ENCODE measurements around the gene CCDC57. TPM values are rescaled to one million over a fixed set of nuclear protein-coding genes. Genes with fewer than 3 reads are reported as not detected.
"Not testable (repeated sequence)": the region's sequence is repeated elsewhere in the genome, so short reads cannot be mapped to it uniquely, and the experiment has no call there.

Gene CCDC57
- total RNA-seq, 3 donors from 2014 or later = 48.9 to 64.6 (median 60.5) TPM

DNA sequence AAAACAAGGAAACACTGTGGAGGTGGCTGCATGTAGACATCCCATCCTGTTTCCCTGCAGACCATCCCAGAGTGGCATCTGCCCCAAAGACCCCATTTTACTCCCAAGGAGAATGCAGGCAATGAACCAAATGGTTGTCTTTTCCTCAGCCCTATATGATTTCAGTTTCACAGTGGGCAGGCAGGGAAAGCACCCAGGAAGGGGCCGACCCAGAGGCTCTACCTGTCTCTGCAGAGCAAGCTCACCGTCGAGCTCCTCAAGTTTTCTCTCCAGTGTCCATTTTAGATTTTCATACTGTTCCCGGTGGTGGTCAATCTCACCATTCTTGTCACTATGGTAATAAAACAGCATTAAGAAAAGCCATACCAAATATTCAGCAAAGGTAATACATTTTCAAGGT is 14.6 kb downstream of the CCDC57 start:
- no peak for DNase-seq
- Mint-ChIP-seq H3K4me1 (ENCODE audit: low read depth) (peaks cover 39% of the 10 kb centered on the region), H3K27me3 (ENCODE audit: low read depth) (no peaks in the 10 kb centered on the region), H3K9me3 (no peaks in the 10 kb centered on the region), H3K36me3 (ENCODE audit: insufficient read depth) (peaks cover 29% of the 10 kb centered on the region), H3K4me3 (no peak overlapping the region)
- ATAC-seq = no peak

DNA sequence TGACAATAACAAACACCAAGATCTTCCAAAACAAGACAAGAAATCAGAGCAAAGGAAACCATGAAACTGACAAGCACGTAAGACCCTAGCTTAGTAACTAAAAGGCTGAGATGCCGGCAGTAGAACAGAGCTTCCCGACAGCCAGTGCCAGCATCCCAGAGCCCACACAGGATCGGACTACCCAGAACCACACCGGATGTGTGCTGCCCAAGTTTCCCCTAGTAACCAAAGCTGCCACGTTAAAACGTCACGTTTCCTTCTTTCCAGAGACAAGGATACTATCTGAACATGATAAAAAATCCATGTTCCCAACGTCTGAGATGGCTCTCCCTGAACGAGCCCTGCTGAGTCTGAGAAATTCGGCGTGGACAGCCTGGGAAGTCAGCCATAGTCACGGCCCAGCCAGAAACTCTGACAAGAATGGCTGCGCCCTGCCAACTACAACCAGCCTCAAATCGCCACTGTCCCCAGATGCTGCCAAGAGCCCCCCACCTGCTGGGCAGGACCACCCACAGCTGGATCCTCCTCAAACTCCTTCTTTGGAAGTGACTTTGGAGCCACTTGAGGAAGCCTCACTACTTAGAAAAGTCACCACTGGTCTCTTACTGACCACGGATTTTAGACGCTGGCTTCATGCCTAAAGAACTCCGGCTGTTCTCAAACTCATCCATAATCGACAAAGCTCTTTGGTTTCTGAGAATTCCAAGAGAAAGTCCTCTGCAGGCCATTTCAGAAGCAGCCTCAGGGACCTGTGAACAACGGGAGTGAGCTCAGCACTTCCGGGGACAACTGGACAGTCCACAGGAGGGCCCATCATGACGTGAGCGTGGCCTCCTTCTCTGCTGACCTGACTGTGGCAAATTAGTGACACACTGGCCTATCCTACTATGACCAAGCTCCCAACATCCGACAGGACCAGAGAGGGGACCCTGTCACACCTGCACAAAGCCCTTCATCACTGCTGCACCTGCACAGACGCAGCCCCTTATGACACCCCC is 16.7 kb downstream of the CCDC57 start:
- Mint-ChIP-seq H3K27me3 (ENCODE audit: low read depth) (no peaks in the 10 kb centered on the region), H3K4me3 (no peak overlapping the region), H3K36me3 (ENCODE audit: insufficient read depth) (peaks cover 38% of the 10 kb centered on the region), H3K4me1 (ENCODE audit: low read depth) (peaks cover 29% of the 10 kb centered on the region), H3K9me3 (no peaks in the 10 kb centered on the region)
- no peak for ATAC-seq
- DNase-seq = no peak

DNA sequence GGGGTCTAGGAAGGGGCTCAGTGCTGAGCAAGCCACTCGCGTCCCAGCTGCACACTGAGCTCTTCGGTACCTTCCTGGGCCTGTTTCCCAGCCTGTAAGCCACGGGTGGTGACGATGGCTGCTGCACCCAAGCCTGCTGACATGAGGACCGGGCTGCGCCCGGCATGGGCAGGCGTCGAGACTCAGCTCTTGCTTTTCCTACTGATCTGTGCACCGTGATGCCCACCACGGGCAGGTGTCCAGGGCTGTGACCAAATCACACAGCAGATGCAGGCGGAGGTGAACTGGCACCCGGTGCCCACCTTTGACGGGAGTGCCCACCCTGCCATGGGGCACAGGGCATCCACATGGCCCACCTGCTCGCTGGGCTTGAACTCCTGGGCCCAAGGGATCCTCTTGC is 17.9 kb downstream of the CCDC57 start:
- no peaks in the 10 kb centered on the region for H3K27me3 Mint-ChIP-seq (ENCODE audit: low read depth)
- no peak for ATAC-seq
- peaks cover 38% of the 10 kb centered on the region for H3K36me3 Mint-ChIP-seq (ENCODE audit: insufficient read depth)
- no peak for DNase-seq
- H3K4me1 Mint-ChIP-seq (ENCODE audit: low read depth) = peaks cover 18% of the 10 kb centered on the region
- no peak overlapping the region for H3K4me3 Mint-ChIP-seq
- no peaks in the 10 kb centered on the region for H3K9me3 Mint-ChIP-seq

DNA sequence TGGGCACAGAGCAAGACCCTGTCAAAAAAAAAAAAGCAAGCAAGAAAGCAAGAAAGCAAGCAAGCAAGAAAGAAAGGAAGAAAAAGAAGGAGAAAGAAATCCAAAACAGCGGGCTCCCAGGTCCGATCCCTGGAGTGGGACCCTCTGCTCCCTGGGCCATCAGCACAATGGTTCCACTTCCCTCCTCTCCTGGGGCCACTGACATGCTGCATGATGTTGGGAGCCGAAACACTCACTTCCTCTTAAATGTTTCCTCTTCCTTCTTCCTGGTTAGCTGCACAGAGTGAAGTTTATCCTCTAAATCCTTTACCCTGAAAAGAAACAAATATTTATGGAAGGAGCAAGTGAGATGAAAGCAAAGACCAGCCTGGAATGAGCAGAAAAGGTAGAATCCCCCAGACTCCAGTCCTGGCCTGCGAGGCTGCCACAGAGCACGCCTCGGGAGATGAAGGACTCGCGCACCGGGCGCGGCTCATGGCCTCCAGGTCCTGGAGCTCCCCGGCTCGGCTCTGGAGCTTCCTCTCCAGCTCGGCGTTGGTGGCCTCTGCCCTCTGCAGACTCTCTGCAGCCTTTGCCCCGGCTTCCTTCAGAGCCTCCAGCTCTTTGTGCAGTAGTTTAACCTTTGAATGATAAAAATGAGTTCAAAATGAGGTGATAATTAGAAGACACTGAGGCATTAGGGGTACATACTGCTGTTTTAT is 19.0 kb downstream of the CCDC57 start:
- Mint-ChIP-seq H3K27me3 (ENCODE audit: low read depth) (no peaks in the 10 kb centered on the region), H3K9me3 (no peaks in the 10 kb centered on the region), H3K4me1 (ENCODE audit: low read depth) (peaks cover 10% of the 10 kb centered on the region), H3K36me3 (ENCODE audit: insufficient read depth) (peaks cover 38% of the 10 kb centered on the region), H3K4me3 (no peak overlapping the region)
- ATAC-seq = no peak
- DNase-seq = no peak

DNA sequence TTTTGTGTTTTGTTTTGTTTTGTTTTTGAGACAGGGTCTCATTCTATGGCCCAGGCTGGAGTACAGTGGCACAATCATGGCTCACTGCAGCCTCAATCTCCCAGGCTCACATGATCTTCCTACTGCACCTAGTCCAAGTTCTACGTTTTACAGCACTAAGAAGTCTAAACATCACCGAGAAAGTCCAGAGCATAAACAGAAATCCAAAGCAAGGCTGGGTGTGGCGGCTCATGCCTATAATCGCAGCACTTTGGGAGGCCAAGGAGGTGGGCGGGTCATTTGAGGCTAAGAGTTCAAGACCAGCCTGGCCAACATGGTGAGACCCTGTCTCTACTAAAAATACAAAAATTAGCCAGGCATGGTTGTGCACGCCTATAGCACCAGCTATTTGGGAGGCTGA is 19.6 kb downstream of the CCDC57 start:
- DNase-seq; H3K4me1 Mint-ChIP-seq (ENCODE audit: low read depth); H3K27me3 Mint-ChIP-seq (ENCODE audit: low read depth); H3K4me3 Mint-ChIP-seq; ATAC-seq; H3K9me3 Mint-ChIP-seq: not testable (repeated sequence)
- H3K36me3 Mint-ChIP-seq (ENCODE audit: insufficient read depth) = peaks cover 38% of the 10 kb centered on the region

DNA sequence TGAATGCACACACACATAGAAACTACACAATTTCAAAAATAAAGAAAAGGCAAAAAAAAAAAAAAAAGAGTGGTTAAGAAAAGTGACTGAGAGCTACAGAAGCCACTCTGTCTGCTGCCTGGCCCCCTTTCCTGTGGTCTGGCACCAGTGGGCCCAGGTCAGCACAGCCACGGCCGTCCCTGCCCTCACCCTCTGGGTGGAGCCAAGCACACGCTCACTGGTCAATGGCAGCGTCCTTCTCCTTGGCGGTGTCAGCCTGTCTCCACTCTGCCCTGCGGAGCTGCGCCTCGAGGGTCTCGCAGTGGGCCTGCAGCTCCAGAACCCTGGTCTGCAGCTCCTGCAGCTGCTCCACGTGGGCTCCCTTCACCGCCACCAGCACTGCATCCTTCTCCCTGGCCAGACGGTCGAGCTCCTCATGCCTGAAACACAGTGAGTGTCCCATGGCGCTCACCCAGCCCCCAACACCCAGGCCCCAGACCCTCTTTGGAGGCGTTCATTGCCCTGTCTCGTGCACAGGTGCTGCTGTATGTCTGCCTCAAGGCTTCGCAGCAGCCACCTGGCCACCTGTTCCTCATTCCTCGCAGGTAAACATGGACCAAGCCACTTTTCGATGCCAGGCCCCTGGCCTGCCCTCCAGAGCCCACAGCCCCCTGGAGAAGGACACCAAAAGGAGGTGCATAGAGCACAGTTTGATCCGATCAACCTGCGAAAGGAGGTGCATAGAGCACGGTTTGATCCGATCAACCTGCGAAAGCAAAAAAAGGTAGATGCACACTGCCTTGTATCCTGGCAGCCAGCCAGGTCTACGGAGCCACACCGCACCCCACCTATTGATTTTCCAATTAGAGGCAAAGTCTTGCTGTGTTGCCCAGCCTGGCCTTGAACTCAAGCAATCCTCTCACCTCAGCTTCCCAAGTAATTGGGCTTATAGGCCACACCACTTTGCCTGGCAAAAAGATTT is 24.4 kb downstream of the CCDC57 start:
- no peak overlapping the region for H3K4me3 Mint-ChIP-seq
- no peaks in the 10 kb centered on the region for H3K9me3 Mint-ChIP-seq
- no peaks in the 10 kb centered on the region for H3K27me3 Mint-ChIP-seq (ENCODE audit: low read depth)
- peaks cover 20% of the 10 kb centered on the region for H3K36me3 Mint-ChIP-seq (ENCODE audit: insufficient read depth)
- no peak for ATAC-seq
- H3K4me1 Mint-ChIP-seq (ENCODE audit: low read depth) = no peaks in the 10 kb centered on the region
- DNase-seq = no peak

DNA sequence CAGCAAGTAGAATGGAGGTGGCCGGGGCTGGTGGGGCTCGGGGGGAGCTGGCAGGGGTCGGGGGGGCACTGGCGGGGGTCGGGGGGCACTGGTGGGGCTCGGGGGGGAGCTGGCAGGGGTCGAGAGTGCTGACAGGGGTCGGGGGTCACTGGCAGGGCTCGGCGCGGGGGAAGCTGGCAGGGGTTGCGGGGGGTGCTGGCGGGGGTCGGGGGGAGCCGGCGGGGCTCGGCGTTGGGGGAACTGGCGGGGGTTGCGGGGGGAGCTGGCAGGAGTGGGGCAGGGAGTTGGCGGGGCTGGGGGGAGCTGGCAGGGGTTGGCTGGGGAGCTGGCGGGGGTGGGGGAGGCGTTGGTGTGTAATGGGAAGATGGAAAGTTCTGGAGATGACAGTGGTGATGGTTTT is 25.1 kb downstream of the CCDC57 start:
- no peak for ATAC-seq
- Mint-ChIP-seq H3K4me1 (ENCODE audit: low read depth) (no peaks in the 10 kb centered on the region), H3K9me3 (no peaks in the 10 kb centered on the region), H3K36me3 (ENCODE audit: insufficient read depth) (peaks cover 16% of the 10 kb centered on the region), H3K4me3 (no peak overlapping the region), H3K27me3 (ENCODE audit: low read depth) (no peaks in the 10 kb centered on the region)
- no peak for DNase-seq

DNA sequence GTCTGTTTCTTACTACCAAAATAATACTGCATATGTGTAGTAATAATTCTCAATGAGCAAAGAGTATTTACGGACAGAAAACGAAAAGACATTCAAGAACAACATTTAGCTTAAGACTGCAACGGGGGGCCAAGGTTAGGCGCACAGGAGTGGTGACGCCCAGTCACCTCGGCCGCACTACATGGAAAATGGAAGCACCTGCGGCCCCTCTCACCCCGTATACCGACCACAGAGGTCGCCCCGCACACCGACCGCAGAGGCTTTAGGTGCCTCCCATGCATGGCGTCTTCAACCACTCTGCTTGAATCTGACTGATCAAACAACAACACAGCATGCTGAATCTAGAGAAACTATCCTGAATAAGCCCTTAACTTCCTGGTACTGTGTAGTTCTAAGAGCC is 26.4 kb downstream of the CCDC57 start:
- no peaks in the 10 kb centered on the region for H3K27me3 Mint-ChIP-seq (ENCODE audit: low read depth)

DNA sequence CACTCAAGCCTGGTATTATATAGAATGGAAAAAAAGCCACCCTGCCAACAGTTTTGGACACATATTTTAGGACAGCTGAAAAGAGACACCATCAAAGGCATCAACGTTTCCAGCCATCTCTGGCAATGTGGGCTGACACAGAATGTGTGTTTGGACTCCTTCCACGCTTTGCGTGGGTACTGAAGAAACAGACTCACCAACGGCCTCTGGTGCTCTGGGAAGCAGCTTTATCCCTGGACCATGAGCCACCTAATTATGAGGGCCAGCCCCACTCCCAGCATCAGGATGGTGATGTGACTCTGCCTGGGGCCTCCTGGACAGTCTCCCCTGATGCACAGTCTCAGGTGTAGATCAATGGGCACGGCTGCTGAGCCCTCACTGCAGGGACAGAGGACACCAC is 27.9 kb downstream of the CCDC57 start:
- H3K36me3 Mint-ChIP-seq (ENCODE audit: insufficient read depth) = peaks cover 13% of the 10 kb centered on the region
- no peak for ATAC-seq
- no peak overlapping the region for H3K4me3 Mint-ChIP-seq
- H3K9me3 Mint-ChIP-seq = no peaks in the 10 kb centered on the region
- no peaks in the 10 kb centered on the region for H3K4me1 Mint-ChIP-seq (ENCODE audit: low read depth)
- no peak for DNase-seq
- no peaks in the 10 kb centered on the region for H3K27me3 Mint-ChIP-seq (ENCODE audit: low read depth)

More for the DNA sequence above, 26.4 kb downstream of the CCDC57 start:
- H3K4me1 Mint-ChIP-seq (ENCODE audit: low read depth) = no peaks in the 10 kb centered on the region
- no peak for ATAC-seq
- no peak overlapping the region for H3K4me3 Mint-ChIP-seq
- DNase-seq = no peak
- H3K9me3 Mint-ChIP-seq = no peaks in the 10 kb centered on the region
- peaks cover 13% of the 10 kb centered on the region for H3K36me3 Mint-ChIP-seq (ENCODE audit: insufficient read depth)

DNA sequence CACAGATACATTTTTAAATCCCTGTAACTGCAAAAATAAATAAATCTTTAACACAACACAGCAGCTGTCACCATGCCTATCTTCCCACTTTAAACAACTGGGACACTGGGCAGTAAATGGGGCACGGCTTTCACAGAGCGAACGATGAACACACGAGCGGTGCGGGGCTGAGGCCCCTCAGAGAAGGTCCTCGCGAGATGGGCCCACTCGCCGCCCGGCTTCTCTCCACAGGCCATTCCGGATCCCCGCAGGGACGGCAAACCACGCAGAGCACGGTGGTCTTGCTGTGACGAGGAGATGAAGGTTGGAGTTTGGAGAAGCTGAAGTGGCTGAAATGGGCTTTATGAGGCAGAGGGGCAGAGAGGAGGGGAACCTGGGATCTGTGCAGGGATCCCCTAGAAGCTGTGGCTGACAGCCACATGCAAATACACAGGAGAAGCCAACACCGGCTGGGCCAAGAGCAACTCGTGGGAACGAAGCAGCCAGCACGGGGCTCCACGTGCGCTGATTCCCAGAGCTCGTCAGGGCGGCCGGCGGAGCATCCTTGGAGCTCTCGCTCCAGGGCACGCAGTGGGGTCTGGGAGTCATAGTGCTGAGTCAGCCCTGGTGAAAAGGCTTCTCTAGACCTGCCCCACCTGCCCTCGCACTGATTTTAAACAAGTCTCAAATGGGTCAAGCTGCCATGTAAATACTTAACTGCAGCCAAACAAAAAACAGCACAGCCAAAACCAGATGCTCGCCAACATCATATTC is 31.7 kb downstream of the CCDC57 start:
- Mint-ChIP-seq H3K4me3 (no peak overlapping the region), H3K27me3 (ENCODE audit: low read depth) (no peaks in the 10 kb centered on the region), H3K36me3 (ENCODE audit: insufficient read depth) (peaks cover 9% of the 10 kb centered on the region), H3K4me1 (ENCODE audit: low read depth) (no peaks in the 10 kb centered on the region), H3K9me3 (no peaks in the 10 kb centered on the region)
- ATAC-seq = no peak
- no peak for DNase-seq

DNA sequence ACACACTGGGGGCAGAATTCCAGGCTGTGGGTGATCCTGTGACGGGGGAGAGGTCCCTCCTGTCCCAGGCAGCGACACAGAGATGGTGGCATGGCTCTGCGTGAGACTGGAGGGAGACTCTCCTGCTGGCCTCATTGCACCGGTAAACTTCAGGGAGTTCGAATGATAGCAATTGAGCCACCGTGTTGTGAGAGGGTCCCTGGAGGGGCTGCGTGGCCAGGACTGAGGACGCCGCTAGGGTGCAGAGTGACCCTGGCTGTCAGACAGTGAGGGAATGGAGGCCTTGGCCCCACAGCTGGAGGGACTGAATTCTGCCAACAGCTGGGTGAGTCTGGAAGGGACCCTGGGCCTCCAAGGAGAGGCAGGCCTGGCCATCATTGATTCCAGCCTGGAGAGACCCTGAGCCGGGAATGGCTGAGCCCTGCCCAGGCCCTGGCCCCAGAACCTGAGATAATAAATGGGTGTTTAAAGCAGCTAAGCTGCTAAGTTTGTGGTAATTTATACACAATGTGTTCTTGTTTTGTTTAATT is 32.6 kb downstream of the CCDC57 start:
- Mint-ChIP-seq H3K4me1 (ENCODE audit: low read depth) (no peaks in the 10 kb centered on the region), H3K4me3 (no peak overlapping the region)

DNA sequence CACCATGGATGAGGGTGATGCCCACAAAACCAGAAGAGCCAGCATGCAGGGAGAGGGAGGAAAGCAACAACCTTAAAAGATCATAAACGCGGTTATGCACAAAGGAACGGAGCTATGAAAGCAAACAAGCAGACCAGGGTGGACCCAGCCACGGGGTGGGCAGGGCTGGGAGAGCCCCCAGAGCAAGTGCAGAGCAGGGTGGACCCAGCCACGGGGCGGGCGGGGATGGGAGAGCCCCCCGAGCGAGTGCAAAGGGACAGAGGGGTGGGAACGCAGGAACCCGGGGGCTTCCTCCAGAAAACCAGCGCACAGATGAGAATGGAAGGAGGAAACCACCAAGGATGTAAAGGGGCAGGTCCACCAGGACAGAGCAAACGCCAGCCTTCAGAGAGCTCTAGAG is 33.2 kb downstream of the CCDC57 start:
- DNase-seq (no peak), ATAC-seq (no peak)
- no peaks in the 10 kb centered on the region for H3K9me3 Mint-ChIP-seq
- no peaks in the 10 kb centered on the region for H3K27me3 Mint-ChIP-seq (ENCODE audit: low read depth)
- no peak overlapping the region for H3K4me3 Mint-ChIP-seq
- peaks cover 18% of the 10 kb centered on the region for H3K36me3 Mint-ChIP-seq (ENCODE audit: insufficient read depth)
- H3K4me1 Mint-ChIP-seq (ENCODE audit: low read depth) = no peaks in the 10 kb centered on the region

More for the DNA sequence above, 32.6 kb downstream of the CCDC57 start:
- DNase-seq (no peak), ATAC-seq (no peak)
- Mint-ChIP-seq H3K36me3 (ENCODE audit: insufficient read depth) (peaks cover 14% of the 10 kb centered on the region), H3K9me3 (no peaks in the 10 kb centered on the region), H3K27me3 (ENCODE audit: low read depth) (no peaks in the 10 kb centered on the region)

DNA sequence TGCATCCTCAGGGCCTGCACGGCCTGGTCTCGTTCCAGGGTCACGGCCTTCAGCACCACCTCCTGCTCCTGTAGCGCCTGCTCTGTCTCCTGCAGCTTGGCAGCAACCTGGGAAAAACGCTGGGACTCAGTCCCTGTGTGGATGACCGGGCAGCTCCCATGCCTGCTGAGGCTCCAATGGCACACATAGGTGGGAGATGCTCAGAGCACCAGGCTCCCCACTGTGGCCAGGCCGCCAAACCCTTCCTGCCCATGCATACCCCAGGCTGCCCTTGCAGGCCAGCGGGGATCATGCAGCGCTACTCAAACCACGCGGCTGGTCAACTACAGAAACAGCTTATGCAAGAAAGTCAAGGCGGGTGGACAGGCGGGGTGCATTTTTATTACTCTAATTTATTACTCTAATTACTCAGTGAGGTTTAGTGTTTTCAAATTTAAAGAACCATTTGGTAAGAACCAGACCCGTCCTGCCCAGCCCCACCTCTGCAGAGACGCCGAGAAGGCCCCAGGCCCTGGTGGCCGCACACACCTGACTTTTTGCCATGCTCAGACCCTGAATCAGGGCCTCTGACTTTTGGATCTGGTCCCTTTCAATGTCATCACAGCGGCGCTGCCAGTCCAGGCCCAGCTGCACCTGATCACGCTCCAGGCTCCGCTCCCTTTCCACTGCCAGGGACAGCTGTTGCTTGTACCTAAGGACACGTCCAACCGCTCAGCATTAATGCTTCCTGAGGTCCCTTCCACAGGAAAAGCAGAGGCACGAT is 34.0 kb downstream of the CCDC57 start:
- Mint-ChIP-seq H3K9me3 (no peaks in the 10 kb centered on the region), H3K4me3 (no peak overlapping the region), H3K4me1 (ENCODE audit: low read depth) (no peaks in the 10 kb centered on the region), H3K27me3 (ENCODE audit: low read depth) (no peaks in the 10 kb centered on the region), H3K36me3 (ENCODE audit: insufficient read depth) (peaks cover 20% of the 10 kb centered on the region)
- DNase-seq (no peak), ATAC-seq (no peak)
